Endothelial cell of umbilical vein (primary cell): ENCODE data around the gene VTI1A. TPM values are rescaled to one million over a fixed set of nuclear protein-coding genes. Genes with fewer than 3 reads are reported as not detected.

ENCODE experiments used
- BruUV-seq: library from RNA; stranded (reverse); fragments of 400-500 nt; replicated peaks from 2 replicates; lab custom pipeline; 2021; lab: Mats Ljungman, UMichigan
- CTCF ChIA-PET: fragments of 300-600, 350-600 bp; sonication (Branson Sonifier 250); formaldehyde crosslinking; loops from one replicate; lab custom pipeline; 2021; ENCODE audit warnings: antibody characterized with exemption, inconsistent platforms; lab: Charles Lee
- POLR2A ChIA-PET: fragments of 300-600, 350-600 bp; sonication (Branson Sonifier 250); formaldehyde crosslinking; loops from one replicate; lab custom pipeline; 2021; ENCODE audit warnings: antibody characterized with exemption, inconsistent platforms; lab: Charles Lee
- DNase-seq: peaks from one replicate; pipeline ENCODE4 v3.0.0-alpha.2; 2011; ENCODE audit warnings: low read depth, low spot score
- FAIRE-seq: peaks from 2 replicates; lab custom pipeline; 2011; peaks lifted over from hg19 to GRCh38; lab: Jason Lieb, UNC
- H2AFZ ChIP-seq: 2 replicates; pipeline ENCODE4 v1.6.0; 2012; ENCODE audit warnings: low read depth, low read length, control low read depth, inconsistent platforms
- H3K27ac ChIP-seq: 2 replicates; pipeline ENCODE4 v1.5.1; 2011; ENCODE audit warnings: low read depth, mild to moderate bottlenecking, control low read depth, low read length, moderate library complexity; ENCODE audit not compliant: insufficient read depth
- H3K27me3 ChIP-seq, 2 experiments: 2 replicates each; pipeline versions ENCODE4 v1.6.0 to v1.6.1; 2011; ENCODE audit warnings: low read length in 2 of 2, mixed read lengths in 1 of 2; ENCODE audit not compliant: control insufficient read depth in 2 of 2, insufficient read depth in 2 of 2
- H3K36me3 ChIP-seq, 2 experiments: 2 replicates in 1 of 2; 3 replicates in 1 of 2; pipeline ENCODE4 v1.5.1; 2011; ENCODE audit warnings: low read length in 2 of 2, mild to moderate bottlenecking in 1 of 2, moderate library complexity in 1 of 2; ENCODE audit not compliant: control insufficient read depth in 2 of 2, insufficient read depth in 2 of 2; ENCODE audit errors: extremely low read depth in 1 of 2
- H3K4me1 ChIP-seq: 3 replicates; pipeline ENCODE4 v1.5.1; 2011; ENCODE audit warnings: mild to moderate bottlenecking, low read length; ENCODE audit not compliant: control insufficient read depth, insufficient read depth; ENCODE audit errors: extremely low read depth
- H3K4me2 ChIP-seq: 2 replicates; pipeline ENCODE4 v1.6.1; 2011; ENCODE audit warnings: low read length, control low read depth, mixed read lengths; ENCODE audit not compliant: insufficient read depth
- H3K4me3 ChIP-seq, 3 experiments: fragments of 200-600 bp in 1 of 3; sonication (generic), shearing (Covaris generic) in 1 of 3; replicated peaks in 1 of 3; 2 replicates each; pipeline ENCODE4 v1.5.1; 2011 to 2016; ENCODE audit warnings: control low read depth in 3 of 3, low read length in 3 of 3, mild to moderate bottlenecking in 2 of 3, inconsistent platforms in 1 of 3, low read depth in 1 of 3, moderate library complexity in 1 of 3; ENCODE audit not compliant: insufficient read depth in 1 of 3
- H3K79me2 ChIP-seq: 2 replicates; pipeline ENCODE4 v1.6.0; 2012; ENCODE audit warnings: low read length, inconsistent platforms; ENCODE audit not compliant: control insufficient read depth, insufficient read depth
- H3K9ac ChIP-seq: replicated peaks from 2 replicates; pipeline ENCODE3; 2011; ENCODE audit warnings: low read length, control low read depth; ENCODE audit not compliant: insufficient read depth; ENCODE audit errors: extremely low read depth
- H3K9me1 ChIP-seq: replicated peaks from 3 replicates; pipeline ENCODE4 v1.6.0; 2011; ENCODE audit warnings: mild to moderate bottlenecking, low read length; ENCODE audit not compliant: control insufficient read depth, insufficient read depth; ENCODE audit errors: extremely low read depth
- H3K9me3 ChIP-seq: replicated peaks from 2 replicates; pipeline ENCODE4 v1.5.1; 2012; ENCODE audit warnings: low read length, inconsistent platforms; ENCODE audit not compliant: control insufficient read depth, insufficient read depth
- H4K20me1 ChIP-seq: replicated peaks from 2 replicates; pipeline ENCODE3; 2011; ENCODE audit warnings: mild to moderate bottlenecking, low read length; ENCODE audit not compliant: control insufficient read depth, insufficient read depth; ENCODE audit errors: extremely low read depth
- CTCF ChIP-seq, 2 donors: IDR thresholded peaks; 1 replicate in 1 of 2; 2 replicates in 1 of 2; pipeline ENCODE4 v1.5.1; 2011; ENCODE audit warnings: low read length in 2 of 2, mild to moderate bottlenecking in 2 of 2, moderate library complexity in 2 of 2, control low read depth in 1 of 2, inconsistent platforms in 1 of 2, low read depth in 1 of 2; ENCODE audit not compliant: insufficient read depth in 1 of 2; ENCODE audit errors: extremely low read depth in 1 of 2
- FOS ChIP-seq: IDR thresholded peaks from 2 replicates; pipeline ENCODE4 v1.6.1; 2011; ENCODE audit warnings: mild to moderate bottlenecking, low read length, moderate library complexity, borderline replicate concordance; ENCODE audit not compliant: insufficient read depth
- JUN ChIP-seq: IDR thresholded peaks from 2 replicates; pipeline ENCODE4 v1.6.1; 2011; ENCODE audit warnings: borderline replicate concordance, low read depth; ENCODE audit not compliant: insufficient read length, insufficient read depth
- POLR2A ChIP-seq: IDR thresholded peaks from 2 replicates; pipeline ENCODE4 v1.6.1; 2012; ENCODE audit warnings: low read depth, mild to moderate bottlenecking, control low read depth, low read length
- POLR2AphosphoS5 ChIP-seq: IDR thresholded peaks from 2 replicates; pipeline ENCODE4 v1.6.1; 2012; ENCODE audit warnings: low read depth, mild to moderate bottlenecking, control low read depth, low read length, moderate library complexity; ENCODE audit not compliant: insufficient read depth
- dilution Hi-C: fragments of 300-500 bp; cut with MboI; formaldehyde crosslinking; loops from one replicate; pipeline ENCODE4 v1.15.0; 2019; ENCODE audit warnings: low sequenced_read_pairs; ENCODE audit not compliant: extremely low pct_ligation_motif_present
- intact Hi-C: fragments of 100-400 bp; cut with micrococcal nuclease; formaldehyde crosslinking; loops from one replicate; pipeline ENCODE4 v1.10.0; 2022
- polyA plus RNA-seq, 4 experiments: library from polyadenylated mRNA; depleted of rRNA in 3 of 4; stranded (reverse) in 3 of 4; unstranded in 1 of 4; fragments of >200 nt; gene quantifications; 2 replicates each; pipeline versions ENCODE4 v1.2.1 to v1.2.3, GENCODE V29; 2011 to 2012; ENCODE audit warnings: missing spikeins in 1 of 4
- total RNA-seq: library from RNA; stranded (reverse); gene quantifications from 2 replicates; pipeline ENCODE4 v1.2.3, GENCODE V29; 2021

The VTI1A gene
- total and polyA plus RNA-seq, 2 donors (not counting 3 experiments of a cell fraction or from before 2014, with no cell fraction given), result 10.8 to 35.6 TPM

- no peaks in the 10 kb centered on the region for H3K4me1 ChIP-seq
- H3K9me3 ChIP-seq, result no peaks in the 10 kb centered on the region
- intact Hi-C loops (loop anchor here (10.0 kb wide), 1 partner anchor 877 kb away; no protein-coding TSS in a partner anchor), dilution Hi-C loops (no loop called here)
- DNase-seq, result no peak
- POLR2A ChIA-PET, result interaction anchor here (0.7 kb wide), 1 partner anchor 20 kb away, joined by 3 read pairs; no protein-coding TSS in a partner anchor
- H3K4me3 ChIP-seq, result no peak overlapping the region
- H4K20me1 ChIP-seq, result no peaks in the 10 kb centered on the region
- CTCF ChIA-PET, result interaction anchor here (0.6 to 1.4 kb wide), 6 partner anchors 21 to 767 kb away, joined by 3 to 6 read pairs (median 4); no protein-coding TSS in a partner anchor
- no peak for TF ChIP-seq POLR2A
- no peak for TF ChIP-seq POLR2AphosphoS5
- no peak for TF ChIP-seq FOS
- BruUV-seq, result no TSS peak
- no peak overlapping the region for H3K9ac ChIP-seq
- FAIRE-seq, result no peak
- no peaks in the 10 kb centered on the region for H3K79me2 ChIP-seq
- no peaks in the 10 kb centered on the region for H3K9me1 ChIP-seq
- no peaks in the 10 kb centered on the region for H3K27me3 ChIP-seq
- no peak overlapping the region for H2AFZ ChIP-seq
- H3K4me2 ChIP-seq, result no peak overlapping the region
- no peaks in the 10 kb centered on the region for H3K36me3 ChIP-seq
- H3K27ac ChIP-seq, result no peak overlapping the region
These were observed 240.6 kb downstream of the VTI1A start for GRCh38 chr10:112687647-112688046.

GRCh38 chr10:112689327-112690072 is 242.5 kb downstream of the VTI1A start:
- Histone ChIP-seq H3K9ac (no peak overlapping the region), H3K27ac (no peak overlapping the region), H3K36me3 (no peaks in the 10 kb centered on the region), H2AFZ (no peak overlapping the region), H3K4me1 (no peaks in the 10 kb centered on the region), H3K4me2 (no peak overlapping the region), H4K20me1 (no peaks in the 10 kb centered on the region), H3K9me3 (no peaks in the 10 kb centered on the region), H3K79me2 (no peaks in the 10 kb centered on the region), H3K4me3 (no peak overlapping the region), H3K27me3 (no peaks in the 10 kb centered on the region), H3K9me1 (no peaks in the 10 kb centered on the region)
- TF ChIP-seq FOS (no peak), JUN (no peak), CTCF (IDR thresholded peaks at IDR 0.05; ENCODE audit: extremely low read depth in 1 of 2, insufficient read depth in 1 of 2, low read depth in 1 of 2, low read length in 2 of 2) (peak in 1 of 2 donors; percentile 23)
- ChIA-PET POLR2A (no interaction called here), CTCF (interaction anchor here (1.9 kb wide), 1 partner anchor 695 kb away, joined by 9 read pairs; no protein-coding TSS in a partner anchor)
- intact Hi-C loops, result loop anchor here (1.0 to 10.0 kb wide), 3 partner anchors 437 to 875 kb away; no protein-coding TSS in a partner anchor
- BruUV-seq, result no TSS peak
- DNase-seq (peak; percentile 11), FAIRE-seq (no peak)
- dilution Hi-C loops, result no loop called here
